ENCODE results near the gene DHRS3.

Gene DHRS3

DNA sequence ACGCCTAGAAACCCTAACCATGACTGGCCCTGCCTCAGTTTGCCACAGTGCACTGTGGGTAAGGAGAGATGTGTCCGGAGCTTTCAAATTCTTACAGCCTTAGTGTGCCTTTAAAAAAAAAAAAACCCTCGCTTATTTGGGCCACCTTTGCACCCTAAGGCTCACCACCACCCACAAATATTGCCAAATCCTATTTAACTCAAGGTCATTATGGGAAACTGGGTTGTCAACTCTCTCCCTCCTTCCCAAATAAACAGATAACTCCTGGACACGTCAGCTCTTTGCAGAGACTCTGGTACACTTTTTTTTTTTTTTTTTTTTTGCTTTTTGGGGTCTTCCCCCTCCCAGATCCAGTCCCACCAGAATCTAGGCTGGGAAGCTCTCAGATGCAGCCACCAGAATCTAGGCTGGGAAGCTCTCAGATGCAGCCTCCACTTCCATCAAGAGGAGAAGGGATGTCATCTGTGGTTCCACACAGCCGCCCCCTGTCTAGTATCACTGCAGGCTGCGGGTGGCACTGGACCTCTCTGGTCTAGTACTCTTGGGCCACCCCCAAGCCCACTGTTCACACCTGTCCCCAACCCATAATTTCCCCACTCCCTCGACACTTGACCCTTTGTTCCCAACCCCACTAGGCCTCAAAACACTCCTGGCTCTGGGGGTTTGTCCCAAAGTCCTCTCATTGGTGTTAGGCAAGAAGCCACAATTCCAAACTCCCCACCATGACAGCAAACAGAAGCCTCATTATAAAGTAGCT lies 3.4 kb downstream of the DHRS3 start:
- no peak for TF ChIP-seq CTCF (IDR thresholded peaks at IDR 0.05)

GRCh38 chr1:12613180-12613579 lies 4.8 kb downstream of the DHRS3 start:
- no peak for TF ChIP-seq CTCF (IDR thresholded peaks at IDR 0.05)

DNA sequence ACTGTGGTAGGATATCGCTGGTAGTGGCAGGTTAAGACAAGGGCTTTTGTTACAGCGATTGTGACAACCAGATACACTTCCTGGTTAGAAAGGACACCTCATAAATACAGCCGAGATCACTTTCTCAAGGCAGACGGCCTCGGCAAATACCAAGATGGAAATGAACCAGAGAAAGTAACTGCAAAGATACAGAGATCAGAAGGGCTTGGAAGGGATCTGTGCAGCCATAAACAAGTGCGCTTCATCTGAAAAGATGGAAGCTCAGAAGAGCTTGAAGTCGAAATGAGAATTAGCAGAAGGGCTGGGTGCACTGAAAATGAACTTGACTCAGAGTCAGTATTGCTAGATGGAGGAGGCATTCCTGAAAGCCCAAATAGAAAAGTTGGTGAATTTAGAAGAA lies 7.1 kb downstream of the DHRS3 start:
- TF ChIP-seq CTCF (IDR thresholded peaks at IDR 0.05): no peak

DNA sequence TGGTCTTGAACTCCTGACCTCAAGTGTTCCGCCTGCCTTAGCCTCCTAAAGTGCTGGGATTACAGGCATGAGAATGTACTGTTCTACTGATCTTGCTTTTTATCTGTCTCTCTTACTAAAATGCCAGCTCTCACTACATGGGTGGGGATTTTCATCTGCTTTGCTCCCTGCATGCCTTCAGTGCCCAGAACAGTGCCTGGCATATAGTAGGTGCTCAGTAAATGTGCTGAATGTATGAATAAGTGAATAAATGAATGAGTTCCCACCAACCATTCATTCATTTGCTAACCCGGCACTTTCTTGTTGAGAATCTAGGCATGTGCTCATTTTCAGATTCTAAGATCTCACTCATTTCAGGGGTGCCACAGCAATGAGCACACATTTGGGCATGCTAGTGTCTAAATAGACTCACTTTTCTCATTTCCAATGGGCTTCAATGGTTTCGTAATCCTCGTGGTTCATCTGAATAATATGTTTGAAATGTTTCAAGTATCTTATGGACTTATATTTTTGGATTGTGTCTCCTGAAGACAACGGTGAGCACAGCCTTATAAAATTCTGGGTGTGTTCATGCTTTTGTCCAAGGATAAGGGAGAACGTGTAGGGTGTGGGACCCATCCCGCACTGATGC lies 7.6 kb downstream of the DHRS3 start:
- no peak for TF ChIP-seq CTCF (IDR thresholded peaks at IDR 0.05)

GRCh38 chr1:12609469-12610003 lies 8.5 kb downstream of the DHRS3 start:
- no peak for TF ChIP-seq CTCF (IDR thresholded peaks at IDR 0.05)

DNA sequence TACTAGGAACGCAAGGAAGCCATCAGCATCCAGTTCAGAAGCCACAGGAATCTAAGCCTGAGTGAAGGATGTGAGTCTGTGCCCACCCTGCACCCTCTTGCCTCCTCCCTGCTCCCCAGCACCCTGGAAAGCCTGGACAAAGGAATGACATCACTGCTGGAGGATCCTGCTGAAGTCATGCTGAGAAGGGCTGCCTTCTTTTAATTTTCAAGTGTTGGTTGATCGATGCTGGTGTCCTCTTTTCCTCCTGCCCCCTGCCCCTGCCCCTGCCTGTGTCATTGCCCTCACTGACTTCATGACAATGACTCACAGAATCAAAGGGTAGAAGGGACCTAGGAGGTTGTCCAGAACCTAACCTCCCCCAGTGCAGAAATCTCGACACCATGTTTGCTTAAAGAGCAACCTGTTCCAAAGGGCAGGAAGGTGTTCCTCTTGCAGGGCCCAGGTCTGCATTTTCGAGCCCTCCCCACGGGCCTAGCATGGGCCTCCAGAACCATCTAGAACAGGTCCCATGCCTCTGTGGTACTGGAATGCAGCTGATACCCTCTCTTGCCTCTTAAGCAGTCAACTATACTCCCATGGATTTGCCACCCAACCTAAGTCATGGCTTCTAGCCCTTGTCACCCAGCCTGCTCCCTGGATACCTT lies 9.6 kb downstream of the DHRS3 start:
- no peak for TF ChIP-seq CTCF (IDR thresholded peaks at IDR 0.05)

DNA sequence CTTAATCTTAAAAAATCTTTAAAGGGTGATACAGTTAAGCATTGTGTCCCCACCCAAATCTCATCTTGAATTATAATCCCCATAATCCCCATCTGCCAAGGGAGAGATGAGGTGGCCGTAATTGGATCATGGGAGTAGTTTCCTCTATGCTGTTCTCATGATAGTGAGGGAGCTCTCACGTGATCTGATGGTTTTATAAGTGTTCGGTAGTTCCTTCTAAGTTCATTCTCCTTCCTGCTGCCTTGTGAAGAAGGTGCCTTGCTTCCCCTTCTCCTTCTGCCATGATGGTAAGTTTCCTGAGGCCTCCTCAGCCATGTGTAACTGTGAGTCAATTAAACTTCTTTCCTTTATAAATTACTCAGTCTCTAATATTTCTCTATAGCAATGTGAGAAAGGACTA lies 10.7 kb downstream of the DHRS3 start:
- TF ChIP-seq CTCF (IDR thresholded peaks at IDR 0.05): no peak

Data from LNCAP (cell line).